IMR-90 (cell line): Measurements from ENCODE around the gene CASZ1.

Experiments used
- CEBPB ChIP-seq: IDR thresholded peaks from 2 replicates; pipeline ENCODE4 v1.6.1; 2012; ENCODE audit warnings: low read depth, low read length, improper control_type of control experiment
- CHD1 ChIP-seq: IDR thresholded peaks from 2 replicates; pipeline ENCODE4 v1.6.1; 2012; ENCODE audit warnings: low read depth, low read length, improper control_type of control experiment
- CTCF ChIP-seq: conservative IDR thresholded peaks from 2 replicates; pipeline ENCODE4 v1.5.1; 2012; ENCODE audit warnings: mild to moderate bottlenecking, low read depth, low read length, improper control_type of control experiment
- MAFK ChIP-seq: IDR thresholded peaks from 2 replicates; pipeline ENCODE4 v1.6.1; 2012; ENCODE audit warnings: low read depth, low read length, improper control_type of control experiment
- NFE2L2 ChIP-seq: fragments of 150-350 bp; IDR thresholded peaks from 2 replicates; pipeline ENCODE4 v1.6.1; 2016; ENCODE audit warnings: low read depth, mild to moderate bottlenecking, low read length

DNA sequence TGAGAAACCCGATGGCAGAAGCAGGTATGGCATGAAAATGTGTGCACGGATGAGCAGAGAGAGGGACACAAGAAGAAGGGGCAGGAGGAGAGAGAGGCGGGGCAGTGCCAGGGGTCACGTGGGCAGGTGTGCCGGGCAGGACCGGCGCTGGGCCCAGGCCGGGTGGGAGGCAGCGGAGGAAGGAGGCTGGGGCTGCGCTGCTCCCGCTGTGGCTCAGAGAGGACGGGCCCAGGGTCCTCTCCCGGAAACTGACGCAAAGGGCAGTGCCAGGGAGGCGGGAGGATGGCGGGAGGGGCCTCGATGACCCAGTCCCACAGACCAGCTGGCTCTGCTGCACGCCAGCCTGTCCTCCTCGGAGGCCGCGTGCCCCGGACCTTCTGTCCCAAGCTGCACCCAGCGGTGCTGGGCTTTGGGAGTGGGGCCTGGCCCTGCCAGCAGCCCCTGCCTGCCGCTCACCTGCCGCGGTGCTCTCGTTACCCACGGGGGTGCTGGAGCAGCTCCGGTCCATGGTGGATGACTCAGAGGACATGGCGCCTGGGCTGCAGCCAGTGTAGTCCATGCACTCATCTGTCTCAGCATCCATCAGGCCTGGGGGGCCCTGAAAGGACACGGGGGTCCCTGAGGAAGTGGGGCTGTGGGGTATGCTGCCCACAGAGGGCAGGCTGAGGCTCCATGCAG lies 153.9 kb downstream of the CASZ1 start:
- TF ChIP-seq CTCF (no peak), CHD1 (no peak), MAFK (no peak), CEBPB (no peak), NFE2L2 (no peak)
